ENCODE data around the gene FASTKD1.
"Not testable (repeated sequence)": the region's sequence is repeated elsewhere in the genome, so short reads cannot be mapped to it uniquely, and the experiment has no call there.

FASTKD1 gene

GRCh38 chr2:169609264-169609663 is 35.6 kb upstream of the FASTKD1 start:
- no peak overlapping the region for H3K4me3 ChIP-seq (ENCODE audit: control insufficient read depth, low read depth, low read length)
- no peak for TF ChIP-seq CTCF (IDR thresholded peaks at IDR 0.05; ENCODE audit: control insufficient read depth, insufficient read depth, low read depth, low read length, missing control alignments)
- DNase-seq (ENCODE audit: low read depth), result no peak

- no peak for DNase-seq (ENCODE audit: low read depth)
- no peak for TF ChIP-seq CTCF (IDR thresholded peaks at IDR 0.05; ENCODE audit: control insufficient read depth, insufficient read depth, low read depth, low read length, missing control alignments)
- no peak overlapping the region for H3K4me3 ChIP-seq (ENCODE audit: control insufficient read depth, low read depth, low read length)
Measured at GRCh38 chr2:169599568-169599967, 25.9 kb upstream of the FASTKD1 start.

- DNase-seq (ENCODE audit: low read depth), result no peak
- no peak overlapping the region for H3K4me3 ChIP-seq (ENCODE audit: control insufficient read depth, low read depth, low read length)
- TF ChIP-seq CTCF (IDR thresholded peaks at IDR 0.05; ENCODE audit: control insufficient read depth, insufficient read depth, low read depth, low read length, missing control alignments), result no peak
Measured at GRCh38 chr2:169598982-169599381, 25.3 kb upstream of the FASTKD1 start.

GRCh38 chr2:169596546-169596945 is 22.9 kb upstream of the FASTKD1 start:
- DNase-seq (ENCODE audit: low read depth); H3K4me3 ChIP-seq (ENCODE audit: control insufficient read depth, low read depth, low read length): not testable (repeated sequence)

GRCh38 chr2:169590804-169591203 is 17.1 kb upstream of the FASTKD1 start:
- no peak for DNase-seq (ENCODE audit: low read depth)
- no peak for TF ChIP-seq CTCF (IDR thresholded peaks at IDR 0.05; ENCODE audit: control insufficient read depth, insufficient read depth, low read depth, low read length, missing control alignments)
- H3K4me3 ChIP-seq (ENCODE audit: control insufficient read depth, low read depth, low read length), result no peak overlapping the region

GRCh38 chr2:169585673-169586072 is 12.0 kb upstream of the FASTKD1 start:
- DNase-seq (ENCODE audit: low read depth), result no peak
- peak overlapping the region; percentile 93 for H3K4me3 ChIP-seq (ENCODE audit: control insufficient read depth, low read depth, low read length)
- TF ChIP-seq CTCF (IDR thresholded peaks at IDR 0.05; ENCODE audit: control insufficient read depth, insufficient read depth, low read depth, low read length, missing control alignments), result no peak

GRCh38 chr2:169584005-169584877 is 10.6 kb upstream of the FASTKD1 start, which contains the start of gene PPIG:
PPIG (plus strand) TSS chr2:169584351; CDS start chr2:169604042, 19,691 bp downstream.
- TF ChIP-seq CTCF (IDR thresholded peaks at IDR 0.05; ENCODE audit: control insufficient read depth, insufficient read depth, low read depth, low read length, missing control alignments), result no peak
- peak; percentile 57 for DNase-seq (ENCODE audit: low read depth)

More at GRCh38 chr2:169584005-169584877, 10.6 kb upstream of the FASTKD1 start, which contains the start of gene PPIG:
- H3K4me3 ChIP-seq (ENCODE audit: control insufficient read depth, low read depth, low read length), result peak within 1 kb of the TSS; percentile 93
